ENCODE measurements around the gene MMP3. TPM values are rescaled to one million over a fixed set of nuclear protein-coding genes. Genes with fewer than 3 reads are reported as not detected.

The MMP3 gene
- total RNA-seq, 1 donor from 2014 or later, result not detected

DNA sequence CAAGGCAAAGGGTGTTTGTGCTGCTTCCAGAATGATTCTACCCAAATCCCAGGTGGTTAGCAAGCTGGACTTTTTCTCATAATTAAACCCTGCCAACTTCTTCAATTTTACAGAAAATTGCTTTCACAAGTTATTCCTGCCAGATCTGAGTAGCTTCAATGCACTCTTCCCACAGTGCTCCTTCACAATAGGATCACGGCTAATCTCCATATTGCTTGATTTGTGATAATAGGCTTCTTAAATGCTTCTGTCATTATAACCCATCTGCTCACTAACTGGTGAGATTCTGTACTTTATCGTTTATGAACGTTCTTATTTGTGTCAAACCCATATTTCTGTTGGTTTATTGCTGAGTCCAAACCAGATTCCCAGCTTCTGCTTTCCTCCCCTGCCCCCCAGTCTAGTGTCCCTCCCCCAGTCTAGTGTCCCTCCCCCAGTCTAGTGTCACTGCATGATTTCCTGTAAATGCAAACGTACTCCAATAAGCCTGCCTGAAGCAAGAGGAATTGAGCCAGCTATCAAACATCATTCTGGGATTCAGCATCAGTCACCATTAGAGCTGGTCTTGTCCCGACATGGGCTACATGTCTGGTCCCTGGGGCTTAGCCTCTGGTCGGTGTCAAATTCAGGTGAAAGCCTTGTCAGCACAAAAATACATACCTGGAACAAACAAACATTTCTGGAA, 14.0 kb downstream of the MMP3 start:
- peaks cover 6% of the 10 kb centered on the region for H3K9me3 Mint-ChIP-seq
- no peak overlapping the region for H3K27ac Mint-ChIP-seq (ENCODE audit: unreplicated experiment)
- no peak overlapping the region for H3K4me3 Mint-ChIP-seq
- no peaks in the 10 kb centered on the region for H3K36me3 Mint-ChIP-seq (ENCODE audit: low read depth)
- no peaks in the 10 kb centered on the region for H3K27me3 Mint-ChIP-seq (ENCODE audit: low read depth)
- no peaks in the 10 kb centered on the region for H3K4me1 Mint-ChIP-seq
- no peak for DNase-seq (ENCODE audit: low read depth, low spot score)
- TF ChIP-seq, protein P1, sequence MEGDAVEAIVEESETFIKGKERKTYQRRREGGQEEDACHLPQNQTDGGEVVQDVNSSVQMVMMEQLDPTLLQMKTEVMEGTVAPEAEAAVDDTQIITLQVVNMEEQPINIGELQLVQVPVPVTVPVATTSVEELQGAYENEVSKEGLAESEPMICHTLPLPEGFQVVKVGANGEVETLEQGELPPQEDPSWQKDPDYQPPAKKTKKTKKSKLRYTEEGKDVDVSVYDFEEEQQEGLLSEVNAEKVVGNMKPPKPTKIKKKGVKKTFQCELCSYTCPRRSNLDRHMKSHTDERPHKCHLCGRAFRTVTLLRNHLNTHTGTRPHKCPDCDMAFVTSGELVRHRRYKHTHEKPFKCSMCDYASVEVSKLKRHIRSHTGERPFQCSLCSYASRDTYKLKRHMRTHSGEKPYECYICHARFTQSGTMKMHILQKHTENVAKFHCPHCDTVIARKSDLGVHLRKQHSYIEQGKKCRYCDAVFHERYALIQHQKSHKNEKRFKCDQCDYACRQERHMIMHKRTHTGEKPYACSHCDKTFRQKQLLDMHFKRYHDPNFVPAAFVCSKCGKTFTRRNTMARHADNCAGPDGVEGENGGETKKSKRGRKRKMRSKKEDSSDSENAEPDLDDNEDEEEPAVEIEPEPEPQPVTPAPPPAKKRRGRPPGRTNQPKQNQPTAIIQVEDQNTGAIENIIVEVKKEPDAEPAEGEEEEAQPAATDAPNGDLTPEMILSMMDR (conservative IDR thresholded peaks at IDR 0.05), result no peak

DNA sequence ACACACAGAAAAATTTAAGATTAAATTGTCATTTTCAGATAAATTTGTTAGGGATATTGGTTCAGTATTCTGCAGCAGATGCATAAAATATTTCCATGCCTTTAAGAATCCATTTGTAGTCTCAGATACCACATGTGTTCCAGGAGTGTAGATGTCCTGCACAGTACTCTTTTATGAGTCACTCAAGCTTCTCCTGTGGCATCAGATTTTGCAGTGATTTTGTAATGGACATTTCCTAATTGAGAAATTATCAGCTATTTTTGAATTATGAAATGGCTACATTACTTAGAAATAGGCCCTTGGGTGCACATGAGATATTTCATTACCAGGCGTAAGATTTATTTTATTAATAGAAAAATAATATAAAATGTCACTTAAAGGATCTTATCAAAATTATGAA, 18.9 kb downstream of the MMP3 start:
- DNase-seq (ENCODE audit: low read depth, low spot score), result no peak
- H3K27ac Mint-ChIP-seq (ENCODE audit: unreplicated experiment), result no peak overlapping the region
- no peaks in the 10 kb centered on the region for H3K4me1 Mint-ChIP-seq
- no peaks in the 10 kb centered on the region for H3K36me3 Mint-ChIP-seq (ENCODE audit: low read depth)
- TF ChIP-seq, protein P1 (conservative IDR thresholded peaks at IDR 0.05), result no peak
- no peaks in the 10 kb centered on the region for H3K27me3 Mint-ChIP-seq (ENCODE audit: low read depth)
- no peak overlapping the region for H3K4me3 Mint-ChIP-seq
- peaks cover 3% of the 10 kb centered on the region for H3K9me3 Mint-ChIP-seq

DNA sequence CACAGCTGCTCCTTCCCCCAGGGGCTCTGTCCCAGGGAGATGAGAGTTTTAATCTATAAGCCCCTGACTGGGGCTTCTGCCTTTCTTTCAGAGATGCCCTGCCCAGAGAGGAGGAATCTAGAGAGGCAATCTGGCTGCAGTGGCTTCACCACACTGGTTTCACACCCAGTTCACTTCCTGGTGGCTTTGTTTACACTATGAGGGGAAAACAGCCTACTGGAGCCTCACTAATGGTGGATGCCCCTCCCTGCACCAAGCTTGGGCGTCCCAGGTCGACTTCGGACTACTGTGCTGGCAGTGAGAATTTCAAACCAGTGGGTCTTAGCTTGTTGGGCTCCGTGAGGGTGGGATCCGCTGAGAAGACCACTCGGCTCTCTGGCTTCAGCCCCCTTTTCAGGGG, 23.9 kb downstream of the MMP3 start:
- Mint-ChIP-seq H3K27me3 (ENCODE audit: low read depth) (no peaks in the 10 kb centered on the region), H3K4me3 (no peak overlapping the region), H3K9me3 (peaks cover 9% of the 10 kb centered on the region), H3K27ac (ENCODE audit: unreplicated experiment) (no peak overlapping the region), H3K36me3 (ENCODE audit: low read depth) (no peaks in the 10 kb centered on the region), H3K4me1 (no peaks in the 10 kb centered on the region)
- DNase-seq (ENCODE audit: low read depth, low spot score), result no peak
- TF ChIP-seq, protein P1 (conservative IDR thresholded peaks at IDR 0.05), result no peak

DNA sequence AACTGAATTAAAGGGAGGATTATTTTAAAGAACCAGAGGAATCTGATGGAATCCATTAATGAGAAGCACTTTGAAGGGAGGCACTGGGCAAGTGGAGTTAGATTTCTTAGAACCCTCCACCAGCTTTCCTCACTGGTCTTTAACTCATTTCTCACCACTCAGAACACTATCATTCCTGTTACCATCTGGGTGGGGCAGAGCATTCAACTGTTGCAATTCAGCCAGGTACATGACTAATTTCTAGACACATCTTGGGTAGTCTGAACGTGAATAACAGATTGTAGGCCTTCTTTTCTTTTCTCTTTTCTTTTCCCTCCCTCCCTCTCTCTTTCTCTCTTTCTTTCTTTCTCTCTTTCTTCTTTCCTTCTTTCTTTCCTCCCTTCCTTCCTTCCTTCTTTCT, 29.9 kb downstream of the MMP3 start:
- Mint-ChIP-seq H3K4me1 (no peaks in the 10 kb centered on the region), H3K27ac (ENCODE audit: unreplicated experiment) (no peak overlapping the region), H3K4me3 (no peak overlapping the region), H3K36me3 (ENCODE audit: low read depth) (no peaks in the 10 kb centered on the region), H3K27me3 (ENCODE audit: low read depth) (no peaks in the 10 kb centered on the region), H3K9me3 (peaks cover 13% of the 10 kb centered on the region)
- TF ChIP-seq, protein P1 (conservative IDR thresholded peaks at IDR 0.05), result no peak
- DNase-seq (ENCODE audit: low read depth, low spot score), result no peak

DNA sequence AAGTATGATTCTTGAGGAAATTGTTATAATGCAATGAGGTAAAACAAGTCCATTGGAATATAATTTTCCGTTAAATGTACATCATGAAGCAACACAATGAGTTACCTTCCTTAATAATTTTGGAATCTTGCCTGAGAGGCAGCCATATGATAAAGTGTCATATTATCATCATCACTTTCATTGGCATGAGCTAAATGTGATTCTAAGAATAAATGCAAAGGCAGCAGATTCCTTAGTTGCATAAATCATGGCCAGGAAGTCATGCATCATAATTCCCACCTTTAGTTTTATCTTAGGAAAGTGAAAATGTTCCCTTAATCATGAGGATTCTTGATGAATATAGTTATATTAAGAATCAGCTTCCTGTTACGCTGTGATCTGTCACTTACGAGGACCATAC, 31.2 kb downstream of the MMP3 start:
- Mint-ChIP-seq H3K27me3 (ENCODE audit: low read depth) (no peaks in the 10 kb centered on the region), H3K4me1 (no peaks in the 10 kb centered on the region), H3K4me3 (no peak overlapping the region), H3K9me3 (peaks cover 8% of the 10 kb centered on the region), H3K36me3 (ENCODE audit: low read depth) (no peaks in the 10 kb centered on the region), H3K27ac (ENCODE audit: unreplicated experiment) (no peak overlapping the region)
- TF ChIP-seq, protein P1 (conservative IDR thresholded peaks at IDR 0.05), result no peak
- no peak for DNase-seq (ENCODE audit: low read depth, low spot score)
